Activated CD4-positive, alpha-beta T cell treated with anti-CD3 and anti-CD28 coated beads for 48 hours (primary cell): ENCODE results near the gene KDELR3.

Experiments used
- DNase-seq: peaks from one replicate; pipeline ENCODE4 v3.0.0-alpha.2; 2020

KDELR3 gene

GRCh38 chr22:38523029-38523428, 55.1 kb downstream of the KDELR3 start:
- DNase-seq: no peak

DNA sequence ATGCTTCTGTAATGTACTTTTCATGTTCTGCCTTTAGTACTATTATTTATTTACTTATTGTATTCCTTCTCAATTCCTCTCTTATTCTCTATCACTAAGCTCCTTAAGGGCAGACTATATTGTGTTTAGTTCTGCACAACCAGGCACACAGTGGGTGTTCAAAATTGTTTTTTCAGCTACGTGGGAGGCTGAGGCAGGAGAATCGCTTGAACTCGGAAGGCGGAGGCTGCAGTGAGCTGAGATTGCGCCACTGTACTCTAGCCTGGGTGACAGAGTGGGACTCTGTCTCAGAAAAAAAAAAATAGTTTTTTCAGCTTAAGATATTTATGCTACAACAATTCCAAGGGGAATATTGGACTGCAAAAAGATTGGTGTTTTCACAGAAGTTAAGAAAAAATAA, 55.6 kb downstream of the KDELR3 start:
- DNase-seq: no peak

DNA sequence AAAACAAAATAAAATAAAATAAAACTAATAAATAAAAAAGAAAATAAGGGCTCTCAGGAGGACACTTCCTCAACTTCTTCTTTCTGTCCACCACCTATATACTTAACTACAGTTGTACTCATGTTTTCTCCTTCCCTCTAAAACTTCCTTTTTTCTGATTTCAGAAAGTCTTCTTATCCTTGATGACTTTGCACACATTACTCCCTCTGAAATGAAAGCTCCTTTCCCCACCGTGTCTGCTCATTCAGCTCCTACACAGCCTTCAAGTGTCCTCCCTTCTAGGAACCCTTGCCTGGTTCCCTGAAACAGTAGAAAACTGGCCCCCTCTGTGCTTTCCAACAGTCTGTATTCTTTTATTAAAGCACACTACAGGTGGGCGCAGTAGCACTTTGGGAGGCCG, 56.5 kb downstream of the KDELR3 start:
- no peak for DNase-seq

- DNase-seq: no peak
These were observed 63.5 kb downstream of the KDELR3 start for GRCh38 chr22:38531251-38531938.
